NT2/D1 (cell line): ENCODE measurements around the gene CCDC184.
A peak's percentile ranks its signal among the peaks of the same experiment; 100 is the strongest.

Experiments
- DNase-seq: peaks from one replicate; pipeline ENCODE4 v3.0.0-alpha.2; 2011; ENCODE audit warnings: low read depth, low spot score
- H3K27me3 ChIP-seq: 2 replicates; pipeline ENCODE4 v1.6.0; 2011; ENCODE audit warnings: mild to moderate bottlenecking; ENCODE audit not compliant: insufficient read length, insufficient read depth
- H3K36me3 ChIP-seq: 2 replicates; pipeline ENCODE4 v1.6.1; 2011; ENCODE audit warnings: mild to moderate bottlenecking, low read length, mixed read lengths; ENCODE audit not compliant: insufficient read depth, insufficient read length
- H3K4me1 ChIP-seq: 2 replicates; pipeline ENCODE4 v1.5.1; 2011; ENCODE audit not compliant: insufficient read depth, insufficient read length
- H3K4me3 ChIP-seq: 2 replicates; pipeline ENCODE4 v1.5.1; 2011; ENCODE audit warnings: low read depth; ENCODE audit not compliant: insufficient read length
- H3K9ac ChIP-seq: 2 replicates; pipeline ENCODE4 v1.6.0; 2011; ENCODE audit warnings: low read depth; ENCODE audit not compliant: insufficient read length
- H3K9me3 ChIP-seq: 2 replicates; pipeline ENCODE4 v1.5.1; 2011; ENCODE audit warnings: mild to moderate bottlenecking, low read length; ENCODE audit not compliant: insufficient read depth
- SUZ12 ChIP-seq: IDR thresholded peaks from 2 replicates; pipeline ENCODE4 v1.6.1; 2011; ENCODE audit not compliant: insufficient read length, insufficient read depth; ENCODE audit errors: extremely low read depth
- YY1 ChIP-seq: IDR thresholded peaks from 2 replicates; pipeline ENCODE4 v1.6.1; 2011; ENCODE audit not compliant: insufficient read length, insufficient read depth
- ZNF274 ChIP-seq: IDR thresholded peaks from 2 replicates; pipeline ENCODE4 v1.6.1; 2011; ENCODE audit warnings: mild to moderate bottlenecking, low read depth, low read length

The CCDC184 gene

DNA sequence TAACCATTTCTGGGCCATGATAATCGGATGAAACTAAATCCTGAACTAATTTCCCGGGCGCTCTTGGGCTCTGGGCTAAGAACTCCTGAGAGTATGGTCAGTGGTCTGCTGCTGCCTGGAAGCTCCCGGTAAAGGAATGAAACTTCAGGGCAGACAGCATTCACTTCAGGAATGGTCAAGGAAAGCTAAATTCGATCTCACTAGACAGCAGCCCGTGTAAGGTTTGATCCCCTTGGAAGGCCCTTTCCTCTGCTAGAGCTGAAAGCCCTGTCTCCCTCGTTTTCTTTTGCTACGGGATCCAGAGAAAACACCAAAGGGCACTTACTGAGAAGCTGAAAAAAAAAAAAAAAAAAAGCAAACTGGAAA, 26.8 kb upstream of the CCDC184 start:
- TF ChIP-seq ZNF274 (no peak), YY1 (no peak), SUZ12 (no peak)
- peaks cover 3% of the 10 kb centered on the region for H3K4me1 ChIP-seq
- H3K4me3 ChIP-seq = peak overlapping the region; percentile 94
- peaks cover 3% of the 10 kb centered on the region for H3K36me3 ChIP-seq
- no peak for DNase-seq
- no peaks in the 10 kb centered on the region for H3K9me3 ChIP-seq
- no peaks in the 10 kb centered on the region for H3K27me3 ChIP-seq
- H3K9ac ChIP-seq = peak overlapping the region; percentile 83

DNA sequence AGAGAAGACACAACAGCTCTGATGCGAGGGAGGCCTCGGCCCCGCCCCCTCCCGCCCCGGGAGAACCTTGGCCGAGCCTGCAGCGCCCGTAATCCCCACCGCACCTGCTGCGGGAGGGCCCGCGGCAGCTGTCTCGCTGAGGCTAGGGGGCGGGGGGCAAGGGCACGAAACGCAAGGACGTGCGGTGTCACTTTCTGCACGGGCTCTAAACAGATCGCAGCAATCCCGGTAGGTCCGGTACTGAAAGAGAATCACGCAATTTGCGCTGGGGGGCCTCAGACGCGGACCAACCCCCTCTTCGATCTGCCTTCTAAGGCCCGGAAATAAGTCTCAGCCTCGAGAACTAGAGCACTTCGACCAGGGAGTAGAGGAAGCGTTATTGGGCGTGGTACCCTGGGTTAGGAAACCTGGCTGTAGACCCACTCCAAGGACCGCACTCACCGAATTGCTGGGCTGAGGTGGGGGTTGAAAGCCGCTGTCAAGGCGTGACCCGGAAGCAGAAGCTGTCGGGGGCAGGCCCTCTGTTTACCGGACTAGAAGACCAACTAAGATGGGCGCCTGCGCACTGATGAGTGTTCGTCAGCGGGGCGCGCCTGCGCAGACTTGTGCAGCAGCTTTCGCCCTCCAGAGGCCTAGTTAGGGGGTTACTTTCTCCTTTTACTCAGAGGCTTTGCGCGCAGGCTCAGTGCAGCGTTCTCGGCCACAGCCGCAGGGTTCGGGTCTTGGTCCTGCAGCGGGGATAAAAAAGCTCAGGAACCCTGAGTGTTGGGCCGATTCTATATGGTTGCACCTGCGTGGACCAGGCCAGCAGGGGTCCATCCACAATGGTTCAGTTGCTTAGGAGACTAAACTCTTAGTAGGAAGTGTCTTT, 26.2 kb upstream of the CCDC184 start, which contains the start of gene ASB8:
Gene ASB8, minus strand, starts transcription at position 498 of the 871 bp plus-strand sequence. CDS start 4,019 bp downstream, outside the sequence.
- TF ChIP-seq SUZ12 (no peak), ZNF274 (no peak), YY1 (no peak)
- H3K9ac ChIP-seq = peak within 1 kb of the TSS; percentile 83
- H3K9me3 ChIP-seq = no peaks in the 10 kb centered on the region
- peaks cover 3% of the 10 kb centered on the region for H3K4me1 ChIP-seq
- DNase-seq = peak; percentile 99
- H3K27me3 ChIP-seq = no peaks in the 10 kb centered on the region
- peak within 1 kb of the TSS; percentile 94 for H3K4me3 ChIP-seq
- peaks cover 2% of the 10 kb centered on the region for H3K36me3 ChIP-seq

GRCh38 chr12:48157889-48158370, 25.5 kb upstream of the CCDC184 start:
- H3K4me1 ChIP-seq = peaks cover 3% of the 10 kb centered on the region
- no peak for DNase-seq

DNA sequence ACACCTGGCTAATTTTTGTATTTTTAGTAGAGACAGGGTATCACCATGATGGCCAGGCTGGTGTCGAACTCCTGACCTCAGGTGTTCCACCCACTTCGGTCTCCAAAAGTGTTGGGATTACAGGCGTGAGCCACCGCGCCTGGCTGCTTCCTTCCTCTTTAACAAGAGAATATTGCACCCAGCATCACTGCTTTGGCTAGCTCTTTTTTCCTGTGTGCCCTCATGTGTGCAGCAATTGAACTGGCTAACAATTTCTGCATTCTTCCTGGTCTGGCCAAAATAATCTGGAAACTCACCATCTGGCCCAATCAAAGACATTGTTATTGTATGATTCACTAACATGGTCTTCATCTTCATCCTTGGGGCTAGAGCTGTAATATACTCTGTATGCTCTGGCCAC, 23.4 kb upstream of the CCDC184 start:
- no peaks in the 10 kb centered on the region for H3K27me3 ChIP-seq
- TF ChIP-seq YY1 (no peak), ZNF274 (no peak), SUZ12 (no peak)
- peaks cover 3% of the 10 kb centered on the region for H3K4me1 ChIP-seq
- no peaks in the 10 kb centered on the region for H3K9me3 ChIP-seq
- no peaks in the 10 kb centered on the region for H3K36me3 ChIP-seq
- no peak overlapping the region for H3K4me3 ChIP-seq
- DNase-seq = no peak
- no peak overlapping the region for H3K9ac ChIP-seq

More at GRCh38 chr12:48157889-48158370, 25.5 kb upstream of the CCDC184 start:
- H3K4me3 ChIP-seq = peak overlapping the region; percentile 94
- no peaks in the 10 kb centered on the region for H3K9me3 ChIP-seq
- TF ChIP-seq ZNF274 = no peak
- TF ChIP-seq YY1 = no peak
- TF ChIP-seq SUZ12 = no peak
- H3K36me3 ChIP-seq = peaks cover 2% of the 10 kb centered on the region
- H3K27me3 ChIP-seq = no peaks in the 10 kb centered on the region
- H3K9ac ChIP-seq = peak overlapping the region; percentile 80

DNA sequence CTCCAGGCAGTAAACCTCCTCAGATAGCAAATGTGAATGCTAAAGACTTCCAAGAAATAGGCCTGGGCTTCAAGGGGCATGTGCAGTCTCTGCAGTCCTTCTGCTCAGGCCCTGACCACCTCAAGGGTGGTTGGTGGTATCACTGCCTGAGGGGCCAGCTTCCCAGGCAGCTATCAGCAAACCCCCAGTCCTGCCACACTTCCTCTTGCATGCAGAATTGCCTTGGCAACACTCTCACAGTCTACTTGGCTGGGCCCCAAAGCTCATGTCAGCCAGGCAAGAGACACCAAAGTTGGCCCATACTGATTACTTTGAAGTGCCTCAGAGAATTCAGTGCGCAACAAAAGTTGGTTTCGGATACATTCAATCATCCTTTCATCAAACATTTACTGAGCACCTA, 22.6 kb upstream of the CCDC184 start:
- Histone ChIP-seq H3K9me3 (no peaks in the 10 kb centered on the region), H3K4me1 (peaks cover 3% of the 10 kb centered on the region), H3K27me3 (no peaks in the 10 kb centered on the region), H3K4me3 (no peak overlapping the region), H3K36me3 (no peaks in the 10 kb centered on the region), H3K9ac (no peak overlapping the region)
- TF ChIP-seq YY1 (no peak), ZNF274 (no peak), SUZ12 (no peak)
- DNase-seq = no peak

- DNase-seq = no peak
Measured at GRCh38 chr12:48163150-48163747, 20.2 kb upstream of the CCDC184 start.

GRCh38 chr12:48164451-48164850, 19.0 kb upstream of the CCDC184 start:
- H3K9me3 ChIP-seq = no peaks in the 10 kb centered on the region
- TF ChIP-seq SUZ12 (no peak), YY1 (no peak), ZNF274 (no peak)
- no peaks in the 10 kb centered on the region for H3K4me1 ChIP-seq
- DNase-seq = no peak
- H3K27me3 ChIP-seq = no peaks in the 10 kb centered on the region
- H3K4me3 ChIP-seq = no peak overlapping the region
- H3K36me3 ChIP-seq = no peaks in the 10 kb centered on the region
- H3K9ac ChIP-seq = no peak overlapping the region

More at GRCh38 chr12:48163150-48163747, 20.2 kb upstream of the CCDC184 start:
- H3K36me3 ChIP-seq = no peaks in the 10 kb centered on the region
- no peak overlapping the region for H3K4me3 ChIP-seq
- no peaks in the 10 kb centered on the region for H3K27me3 ChIP-seq
- no peak overlapping the region for H3K9ac ChIP-seq
- no peak for TF ChIP-seq SUZ12
- no peak for TF ChIP-seq YY1
- no peak for TF ChIP-seq ZNF274
- H3K4me1 ChIP-seq = no peaks in the 10 kb centered on the region
- H3K9me3 ChIP-seq = no peaks in the 10 kb centered on the region
